ENCODE data around the gene OR1F1. TPM values are rescaled to one million over a fixed set of nuclear protein-coding genes. Genes with fewer than 3 reads are reported as not detected.
"Not testable (repeated sequence)": the region's sequence is repeated elsewhere in the genome, so short reads cannot be mapped to it uniquely, and the experiment has no call there.

The OR1F1 gene
- total RNA-seq, 1 experiment from 2014 or later, result 0.67 TPM

DNA sequence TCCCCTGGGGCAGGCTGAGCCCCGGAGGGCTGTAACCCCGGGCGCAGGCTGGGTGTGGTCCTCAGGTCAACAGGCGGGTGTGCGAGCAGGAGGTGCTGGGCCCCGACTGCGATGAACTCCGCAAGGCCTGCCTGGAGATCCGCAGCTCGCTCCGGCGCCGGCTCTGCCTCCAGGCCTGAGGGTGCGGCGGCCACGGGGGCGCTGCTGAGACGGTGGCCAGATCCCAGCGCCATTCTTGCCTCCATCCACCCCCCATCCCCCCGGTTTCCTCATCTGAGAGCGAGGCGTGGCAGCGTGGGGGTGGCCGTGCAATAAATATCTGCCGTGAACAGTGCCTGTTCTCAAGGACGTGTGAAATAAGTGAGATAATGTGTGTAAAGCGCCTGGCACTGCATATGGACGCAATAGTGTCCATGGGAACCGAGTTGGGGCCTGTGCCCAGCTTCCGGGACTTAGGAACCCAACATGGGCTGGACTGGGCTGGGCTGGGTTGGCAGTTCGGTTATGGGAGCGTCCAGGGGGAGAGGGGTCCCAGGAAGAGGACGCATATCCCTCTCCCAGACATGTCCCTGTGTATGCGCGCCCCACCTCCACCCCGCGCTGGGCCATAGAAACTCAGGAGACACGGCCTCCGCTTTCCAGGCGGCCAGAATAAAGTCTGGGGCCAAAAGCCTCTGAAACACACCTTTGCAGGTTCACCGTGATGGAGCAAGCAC, 38.2 kb upstream of the OR1F1 start:
- peak; percentile 70 for DNase-seq (ENCODE audit: extremely low read depth, low read depth)

DNA sequence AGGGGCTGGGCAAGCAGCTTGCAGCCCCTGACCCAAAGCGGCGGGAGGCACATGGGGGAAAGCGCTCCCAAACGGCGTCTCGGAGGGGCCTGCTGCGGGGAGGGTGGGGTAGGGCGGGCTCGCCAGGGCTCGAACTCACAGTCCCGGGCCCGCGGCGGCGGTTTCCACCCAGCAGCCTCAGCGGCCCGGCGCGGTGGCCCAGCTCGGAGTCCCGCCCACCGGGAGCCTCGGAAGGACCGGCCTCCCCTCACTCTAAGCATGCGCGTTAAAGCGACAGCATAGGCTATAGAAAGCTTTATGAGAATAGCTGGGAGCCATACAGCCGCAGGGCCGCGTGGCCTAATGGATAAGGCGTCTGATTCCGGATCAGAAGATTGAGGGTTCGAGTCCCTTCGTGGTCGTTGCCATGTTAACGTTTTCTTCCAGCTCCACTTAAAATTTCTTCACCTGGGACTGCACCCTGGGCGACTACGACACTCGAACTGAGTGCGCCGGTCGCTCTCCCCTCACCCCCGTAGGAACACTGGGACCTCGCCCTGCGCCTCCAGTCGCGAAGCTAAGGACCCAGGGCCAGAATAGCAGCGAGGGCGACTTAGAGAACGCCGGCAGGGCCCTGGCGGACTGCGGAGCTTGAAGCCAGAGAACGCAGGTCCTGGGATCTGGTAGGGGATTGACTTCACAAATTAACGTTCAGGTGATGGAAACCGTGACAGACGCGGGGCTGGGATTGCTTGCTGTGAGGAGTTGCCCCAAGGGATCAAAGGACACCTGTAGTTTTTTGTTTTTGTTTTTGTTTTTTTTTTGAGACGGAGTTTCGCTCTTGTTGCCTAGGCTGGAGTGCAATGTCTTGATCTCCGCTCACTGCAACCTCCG, 37.4 kb upstream of the OR1F1 start:
- peak; percentile 99 for DNase-seq (ENCODE audit: extremely low read depth, low read depth)

DNA sequence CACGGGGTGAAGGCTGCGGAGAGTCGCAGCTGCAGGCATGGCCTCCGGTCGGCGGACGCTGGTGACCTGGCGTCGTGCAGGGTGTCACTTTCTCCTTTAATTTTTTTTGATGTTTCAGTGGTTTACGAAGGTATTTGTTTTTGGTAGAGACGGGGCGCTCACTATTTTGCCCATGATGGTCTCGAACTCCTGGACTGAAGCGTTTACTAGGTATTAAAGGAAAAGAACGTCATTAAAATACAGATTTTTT, 36.1 kb upstream of the OR1F1 start:
- no peak for DNase-seq (ENCODE audit: extremely low read depth, low read depth)

DNA sequence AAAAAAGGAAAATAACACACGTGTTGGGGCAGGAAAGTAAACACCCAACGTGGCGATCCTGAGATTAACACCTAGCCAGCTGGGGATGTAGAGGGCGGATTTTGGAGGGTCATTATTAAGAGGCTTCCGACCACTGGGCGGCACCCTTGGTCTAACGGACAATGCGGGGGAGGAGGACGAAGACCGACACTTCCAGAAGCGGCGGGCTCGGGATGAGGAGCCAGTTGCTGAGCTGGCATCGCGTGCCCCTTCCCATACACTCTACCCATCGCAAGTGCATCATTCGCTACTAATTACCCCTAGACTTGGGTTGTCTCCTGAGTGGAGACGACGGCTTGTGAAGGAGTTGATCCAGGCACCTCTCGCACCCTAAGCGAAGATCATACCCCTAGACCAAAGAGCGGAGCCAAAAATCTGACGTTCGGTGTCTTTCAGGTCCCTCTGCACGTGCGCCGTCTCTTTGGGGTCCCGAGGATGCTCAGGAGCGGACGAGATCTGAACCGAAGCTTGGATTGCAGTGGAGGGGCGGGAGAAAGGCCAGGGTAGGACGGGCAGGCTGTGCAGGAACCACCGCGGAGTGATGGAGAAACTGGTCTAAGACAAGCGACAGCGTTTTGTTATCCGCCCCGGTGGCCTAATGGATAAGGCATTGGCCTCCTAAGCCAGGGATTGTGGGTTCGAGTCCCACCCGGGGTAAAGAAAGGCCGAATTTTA, 35.6 kb upstream of the OR1F1 start:
- DNase-seq (ENCODE audit: extremely low read depth, low read depth), result peak; percentile 96

DNA sequence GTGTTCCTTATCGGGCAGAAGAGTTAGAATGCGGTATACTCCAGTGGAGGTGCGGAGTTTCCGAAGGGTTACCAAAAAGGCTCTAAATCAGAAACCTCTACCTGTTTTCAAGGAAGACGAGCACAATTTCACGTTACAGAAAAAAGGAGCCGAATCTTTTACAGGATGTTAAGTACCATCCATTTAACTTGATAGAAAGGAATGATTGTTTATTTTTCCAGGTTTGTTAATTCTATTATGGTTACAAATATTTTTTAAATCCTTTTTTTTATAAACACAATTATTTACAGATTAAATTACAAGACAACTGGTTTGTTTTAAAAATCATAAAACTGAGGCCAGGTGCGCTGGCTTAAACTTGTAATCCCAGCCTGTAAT, 35.0 kb upstream of the OR1F1 start:
- DNase-seq (ENCODE audit: extremely low read depth, low read depth), result no peak

DNA sequence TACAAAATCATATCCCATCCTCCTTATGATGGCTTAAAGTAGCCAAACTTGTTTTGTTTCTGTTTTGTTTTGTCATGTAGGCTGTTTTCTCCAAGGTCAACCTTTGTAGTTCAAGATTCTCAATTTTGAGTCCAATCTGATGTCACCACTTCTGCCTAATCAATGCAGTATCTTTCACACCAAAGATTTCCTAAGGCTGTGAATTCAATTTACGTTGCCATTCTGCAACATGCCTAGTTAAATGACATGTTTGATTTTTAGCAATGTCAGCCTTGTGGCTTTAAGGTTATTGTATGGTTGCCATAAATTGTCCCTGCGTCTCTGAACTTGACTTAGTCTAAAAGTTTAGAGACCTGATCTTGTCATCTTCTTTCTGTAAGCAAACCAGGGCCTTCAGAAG, 32.8 kb upstream of the OR1F1 start:
- DNase-seq (ENCODE audit: extremely low read depth, low read depth), result no peak

DNA sequence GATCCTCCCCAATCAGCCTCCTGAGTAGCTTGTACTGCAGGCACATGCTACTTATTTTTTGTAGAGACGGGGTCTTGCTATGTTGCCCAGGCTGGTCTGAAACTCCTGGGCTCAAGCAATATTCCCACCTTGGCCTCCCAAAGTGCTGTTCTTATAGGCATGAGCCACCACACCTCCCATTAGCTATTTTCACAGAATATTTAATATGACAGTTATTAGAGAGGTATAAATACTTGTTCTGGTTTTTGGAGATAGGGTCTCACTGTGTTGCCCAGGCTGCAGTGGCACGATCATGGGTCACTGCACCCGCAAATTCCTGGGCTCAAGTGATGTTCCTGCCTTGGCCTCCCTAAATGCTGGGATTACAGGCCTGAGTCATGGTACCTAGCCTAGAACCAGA, 32.0 kb upstream of the OR1F1 start:
- no peak for DNase-seq (ENCODE audit: extremely low read depth, low read depth)

DNA sequence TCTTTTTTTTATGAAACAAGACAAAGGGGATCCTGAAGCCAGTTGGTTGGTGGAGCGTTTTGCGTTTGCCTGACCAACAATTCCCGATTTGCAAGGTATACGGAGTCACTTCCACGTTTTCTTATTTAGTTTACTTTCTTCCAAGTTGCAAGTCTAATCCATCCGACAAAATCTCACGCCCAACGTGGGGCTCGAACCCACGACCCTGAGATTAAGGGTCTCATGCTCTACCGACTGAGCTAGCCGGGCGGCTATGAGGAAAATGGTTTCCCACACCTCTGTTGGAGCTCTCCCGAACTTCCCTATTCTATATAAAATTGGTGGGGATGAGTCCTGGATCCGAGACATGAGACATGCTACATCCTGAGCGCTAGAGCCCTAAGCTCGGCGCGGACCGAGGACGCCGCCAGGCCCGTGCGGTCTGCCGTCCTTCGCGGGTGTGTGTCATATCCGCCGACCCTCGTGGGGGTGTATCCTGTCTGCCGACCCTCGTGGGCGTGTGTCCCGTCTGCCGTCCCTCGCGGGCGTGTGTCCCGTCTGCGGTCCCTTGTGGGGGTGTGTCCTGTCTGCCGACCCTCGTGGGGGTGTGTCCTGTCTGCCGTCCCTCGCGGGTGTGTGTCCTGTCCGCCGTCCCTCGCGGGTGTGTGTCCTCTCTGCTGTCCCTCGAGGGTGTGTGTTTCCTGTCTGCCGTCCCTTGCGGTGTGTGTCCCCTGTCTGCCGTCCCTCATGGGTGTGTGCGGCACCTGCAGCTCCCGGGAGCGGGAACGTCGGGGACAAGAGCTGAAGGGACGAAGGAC, 30.6 kb upstream of the OR1F1 start:
- peak; percentile 90 for DNase-seq (ENCODE audit: extremely low read depth, low read depth)

DNA sequence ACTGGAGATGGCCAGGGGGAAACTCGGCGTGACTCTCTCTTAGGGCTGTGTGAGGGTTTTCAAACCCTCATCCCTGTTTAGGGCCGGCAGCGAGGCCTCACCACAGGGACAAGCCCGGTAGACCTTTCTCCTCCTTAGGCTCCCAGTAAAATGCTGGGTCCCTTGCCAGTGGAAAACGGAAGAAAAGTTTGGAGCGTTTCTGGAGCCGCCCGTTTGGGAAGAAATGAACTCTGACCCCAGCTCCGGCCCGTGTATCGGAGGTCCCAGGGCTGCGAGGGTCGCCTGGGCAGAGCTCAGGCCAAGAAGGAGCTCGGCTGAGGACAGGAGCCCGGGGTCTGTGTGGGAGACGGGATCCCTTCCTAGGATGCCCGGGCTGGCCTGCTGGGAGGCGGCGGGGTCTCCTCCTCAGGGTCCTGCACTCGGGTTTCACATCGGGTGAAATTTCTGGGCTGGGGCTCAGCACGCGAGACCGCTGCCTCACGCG, 29.9 kb upstream of the OR1F1 start:
- no peak for DNase-seq (ENCODE audit: extremely low read depth, low read depth)

DNA sequence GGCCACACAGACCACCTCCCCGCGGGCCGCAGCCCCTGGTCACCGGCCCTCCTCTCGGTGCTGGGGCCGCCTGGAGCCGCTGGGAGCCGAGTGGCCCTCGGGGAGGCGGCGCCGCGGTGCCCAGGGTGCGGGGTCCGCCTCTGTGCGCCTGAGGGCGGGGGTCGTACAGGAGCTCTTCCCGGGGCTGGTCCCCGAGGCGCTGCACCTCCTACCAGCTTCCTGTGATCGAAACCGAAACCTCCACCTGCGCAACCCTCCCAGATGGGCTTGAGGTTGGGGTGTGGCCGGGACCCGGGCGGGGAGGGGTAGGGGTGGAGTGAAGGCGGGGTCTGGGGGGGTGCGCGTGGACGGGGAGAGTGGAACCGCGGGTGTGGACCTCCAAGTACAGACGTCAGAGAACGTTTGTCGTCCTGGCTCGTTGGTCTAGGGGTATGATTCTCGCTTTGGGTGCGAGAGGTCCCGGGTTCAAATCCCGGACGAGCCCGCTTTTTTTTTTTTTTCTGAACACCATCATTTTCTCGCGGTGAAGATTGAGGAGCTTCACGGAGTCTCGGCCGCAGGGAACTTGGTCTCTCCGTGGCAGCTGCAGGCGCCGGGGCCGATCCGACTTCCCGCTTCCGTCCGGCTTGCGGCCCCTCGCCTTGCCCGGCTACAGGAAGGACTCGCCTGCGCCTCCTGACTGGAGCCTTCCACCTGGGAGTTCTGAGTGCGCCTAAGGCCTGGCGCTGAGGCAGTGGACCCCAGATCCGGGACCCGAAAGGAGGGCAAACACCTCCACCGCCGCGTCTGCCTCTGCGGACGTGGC, 29.3 kb upstream of the OR1F1 start:
- peak; percentile 84 for DNase-seq (ENCODE audit: extremely low read depth, low read depth)

DNA sequence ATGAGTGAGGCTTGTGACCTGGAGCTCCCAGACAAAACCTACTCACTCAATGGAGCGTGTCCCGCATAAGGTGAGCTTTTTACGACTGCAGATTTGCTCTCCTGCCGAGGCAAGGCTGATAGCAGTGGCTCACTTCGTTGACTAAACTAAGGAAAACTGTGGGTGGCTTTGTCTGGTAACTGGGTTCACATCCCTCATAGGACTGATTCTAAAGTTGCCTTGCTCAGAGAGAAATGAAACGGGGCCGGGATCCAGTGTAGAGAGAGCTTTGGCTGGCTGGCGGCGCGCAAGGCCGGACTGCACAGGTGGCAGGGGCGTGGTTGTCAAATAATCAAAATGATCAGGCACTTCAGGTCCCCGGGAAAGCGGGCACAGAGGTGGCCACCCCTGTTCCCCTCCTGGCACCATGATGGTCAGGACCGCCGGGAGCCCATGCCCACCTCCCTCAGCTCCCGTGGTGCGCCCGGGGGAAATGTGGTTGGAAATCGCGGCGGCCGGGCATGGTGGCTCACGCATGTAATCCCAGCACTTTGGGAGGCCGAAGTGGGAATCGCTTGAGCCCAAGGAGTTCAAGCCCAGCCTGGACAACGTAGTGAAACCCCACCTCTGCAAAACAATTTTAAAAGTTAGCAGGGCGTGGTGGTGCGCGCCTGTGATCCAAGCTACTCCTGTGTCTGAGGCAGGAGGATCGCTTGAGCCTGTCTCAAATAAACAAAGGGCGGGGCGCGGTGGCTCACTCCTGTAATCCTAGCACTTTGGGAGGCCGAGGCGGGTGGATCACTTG, 26.6 kb upstream of the OR1F1 start:
- no peak for DNase-seq (ENCODE audit: extremely low read depth, low read depth)

DNA sequence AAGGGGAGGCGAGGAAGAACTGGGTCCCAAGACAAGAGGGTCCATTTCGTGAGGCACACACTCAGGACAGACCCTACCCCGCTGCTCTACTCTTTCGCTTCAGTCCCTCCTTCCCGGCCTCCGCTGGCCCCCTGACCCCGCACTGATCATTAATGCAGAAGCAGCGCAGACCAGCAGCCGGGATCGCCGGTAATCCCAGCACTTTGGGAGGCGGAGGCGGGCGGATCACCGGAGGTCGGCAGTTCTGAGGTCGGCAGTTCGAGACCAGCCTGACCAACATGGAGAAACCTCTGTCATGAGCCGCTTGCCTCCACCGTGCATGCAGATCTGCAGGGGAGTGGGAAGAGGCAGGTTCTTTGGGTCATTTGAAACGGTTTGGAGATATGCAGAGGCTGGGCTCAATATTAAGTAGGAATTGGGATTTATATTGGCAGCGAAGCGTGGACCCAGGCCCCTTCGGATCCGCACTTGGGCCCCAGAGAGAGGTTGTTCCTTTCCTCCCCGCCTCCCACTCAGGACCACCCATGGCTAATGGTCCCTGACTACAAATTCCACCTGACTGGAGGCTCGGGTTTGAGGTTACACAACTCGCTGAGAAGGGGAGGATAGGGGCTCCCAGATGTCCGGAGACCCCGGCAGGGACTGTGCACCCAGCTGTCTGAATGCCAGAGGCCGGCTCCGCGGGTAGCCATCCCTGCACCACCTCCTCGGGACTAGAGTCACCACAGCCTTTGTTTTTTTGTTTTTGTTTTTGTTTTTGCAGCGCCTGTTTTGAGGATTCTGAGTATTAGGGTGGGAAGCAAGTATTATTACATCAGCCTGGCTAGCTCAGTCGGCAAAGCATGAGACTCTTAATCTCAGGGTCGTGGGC, 23.6 kb upstream of the OR1F1 start:
- DNase-seq (ENCODE audit: extremely low read depth, low read depth), result no peak

DNA sequence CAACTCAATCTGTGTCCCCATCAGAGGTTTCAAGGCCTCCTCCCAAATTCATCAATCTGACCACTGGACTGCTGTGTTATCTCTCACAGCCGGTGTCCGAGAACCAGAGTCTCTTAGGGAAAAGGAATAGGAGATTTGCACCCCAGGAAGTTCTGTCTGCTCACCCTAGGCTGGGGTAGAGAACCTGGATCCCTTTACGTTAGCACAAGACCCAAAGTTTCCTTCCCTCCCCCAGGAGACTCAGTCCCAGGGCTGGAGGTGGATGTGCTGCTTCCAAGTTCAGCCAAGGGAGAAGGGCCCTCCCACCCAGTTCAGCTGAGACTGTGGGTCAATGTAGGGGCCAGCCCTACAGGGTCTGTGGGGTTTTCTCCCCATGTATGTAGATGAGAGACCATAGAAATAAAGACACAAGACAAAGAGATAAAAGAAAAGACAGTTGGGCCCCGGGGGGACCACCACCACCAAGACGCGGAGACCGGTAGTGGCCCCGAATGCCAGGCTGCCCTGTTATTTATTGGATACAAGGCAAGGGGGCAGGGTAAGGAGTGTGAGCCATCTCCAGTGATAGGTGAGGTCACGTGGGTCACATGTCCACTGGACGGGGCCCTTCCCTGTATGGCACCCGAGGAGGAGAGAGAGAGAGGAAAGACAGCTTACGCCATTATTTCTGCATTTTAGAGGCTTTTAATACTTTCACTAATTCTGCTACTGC, 22.7 kb upstream of the OR1F1 start:
- no peak for DNase-seq (ENCODE audit: extremely low read depth, low read depth)

DNA sequence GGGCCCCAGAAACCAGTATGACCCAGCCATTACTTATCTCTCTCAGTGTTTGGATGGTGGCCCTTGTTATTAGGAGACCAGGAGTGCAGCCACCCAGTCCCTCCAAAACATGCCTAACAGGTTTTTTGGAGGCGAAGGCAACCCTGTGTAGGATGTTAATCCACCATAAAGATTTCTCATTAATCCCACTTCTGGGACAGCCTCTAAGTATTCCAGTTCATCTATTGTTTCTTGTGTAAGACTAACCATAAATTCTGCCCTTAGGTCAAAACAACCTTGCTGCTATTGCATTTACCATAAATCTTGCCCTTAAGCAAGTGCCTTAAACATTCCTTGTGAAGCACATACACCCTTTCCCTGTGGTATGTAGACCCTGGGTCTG, 21.5 kb upstream of the OR1F1 start:
- DNase-seq (ENCODE audit: extremely low read depth, low read depth), result no peak

DNA sequence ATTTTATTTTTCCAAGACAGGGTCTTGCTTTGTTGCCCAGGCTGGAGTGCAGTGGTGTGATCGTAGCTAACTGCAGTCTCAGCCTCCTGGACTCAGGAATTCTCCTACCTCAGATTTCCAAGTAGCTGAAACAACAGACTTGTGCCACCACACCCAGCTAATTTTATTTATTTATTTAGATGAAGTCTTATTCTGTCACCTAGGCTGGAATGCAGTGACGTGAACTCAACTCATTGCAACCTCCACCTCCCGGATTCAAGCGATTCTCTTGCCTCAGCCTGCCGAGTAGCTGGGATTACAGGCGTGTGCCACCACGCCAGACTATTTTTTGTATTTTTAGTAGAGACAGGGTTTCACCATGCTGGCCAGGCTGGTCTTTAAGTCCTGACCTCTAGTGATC, 19.3 kb upstream of the OR1F1 start:
- not testable (repeated sequence) for DNase-seq (ENCODE audit: extremely low read depth, low read depth)

DNA sequence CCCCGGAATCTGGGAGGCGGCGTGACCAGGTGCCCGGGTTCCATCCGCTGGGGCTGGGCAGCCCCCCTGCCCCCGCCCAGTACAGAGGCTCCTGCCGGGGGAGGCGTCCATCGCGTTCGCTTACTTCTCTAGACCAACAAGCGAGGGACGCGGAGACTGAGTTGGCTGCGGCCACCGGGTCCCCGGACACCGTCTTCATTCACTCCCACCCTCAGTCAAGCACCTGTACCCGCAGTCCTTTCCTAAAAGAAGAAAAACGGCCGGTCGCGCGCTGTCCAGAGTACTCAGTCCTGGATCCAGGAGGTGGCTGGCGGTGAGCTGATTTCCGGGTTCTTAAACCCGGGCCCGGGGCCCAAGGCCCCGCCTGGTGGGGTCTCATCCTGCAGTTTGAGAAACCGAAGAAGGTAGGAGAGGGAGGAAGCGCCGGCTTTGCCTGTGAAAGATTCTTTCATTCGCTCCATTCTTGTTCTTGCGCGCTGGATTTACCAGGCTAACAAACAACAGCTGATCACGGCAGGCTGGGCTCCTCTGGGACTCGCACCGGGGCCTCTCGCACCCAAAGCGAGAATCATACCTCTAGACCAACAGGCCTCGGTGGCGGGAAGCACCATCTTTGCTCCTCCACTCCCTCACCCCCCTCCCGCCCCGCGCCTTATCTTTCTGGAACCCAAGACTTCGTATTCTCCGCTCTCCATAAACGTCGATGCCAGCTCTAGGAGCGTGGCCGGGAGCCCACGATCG, 17.4 kb upstream of the OR1F1 start:
- DNase-seq (ENCODE audit: extremely low read depth, low read depth), result no peak
